K562 (cell line): ENCODE results near the gene GFOD1. TPM values are rescaled to one million over a fixed set of nuclear protein-coding genes. Genes with fewer than 3 reads are reported as not detected.

Experiments
- ATAC-seq: fragments of 200-7000 bp; cut with Tn5 transposase; 3 replicates; pipeline ENCODE4 v1.9.1; 2020; ENCODE audit warnings: moderate library complexity
- BruUV-seq: library from RNA; stranded (reverse); fragments of 400-500 nt; replicated peaks from 2 replicates; lab custom pipeline; 2021; lab: Mats Ljungman, UMichigan
- CTCF ChIA-PET: fragments of 300-600 bp; formaldehyde crosslinking; extraction: SDS; loops from one replicate; lab custom pipeline; 2021; ENCODE audit warnings: low intra/inter-chr PET ratio; lab: Yijun Ruan, JAX
- POLR2A ChIA-PET: fragments of 300-600, 350-650 bp; sonication (Branson Sonifier 250); formaldehyde crosslinking; extraction: SDS; loops from one replicate; lab custom pipeline; 2021; ENCODE audit warnings: antibody characterized with exemption, inconsistent platforms; lab: Yijun Ruan, JAX
- DNase-seq, 4 experiments: peaks; one replicate each; pipeline versions ENCODE4 v3.0.0 to v3.0.0-alpha.2; 2011 to 2018; ENCODE audit warnings: low spot score in 3 of 4, mixed read lengths in 3 of 4; ENCODE audit errors: extremely low read depth in 1 of 4
- FAIRE-seq: peaks from 2 replicates; lab custom pipeline; 2011; peaks lifted over from hg19 to GRCh38; lab: Jason Lieb, UNC
- H2AFZ ChIP-seq: 2 replicates; pipeline ENCODE4 v1.6.0; 2011; ENCODE audit warnings: low read depth, low read length, control low read depth, inconsistent platforms
- H3K27ac ChIP-seq: fragments of 200-600 bp; 3 replicates; pipeline ENCODE4 v1.8.0; 2011; ENCODE audit warnings: low read depth, mild to moderate bottlenecking, control low read depth, inconsistent platforms, low read length, moderate library complexity, mixed read lengths; ENCODE audit errors: extremely low read depth
- H3K27me3 ChIP-seq, 2 experiments: fragments of 300-600 bp in 1 of 2; 2 replicates in 1 of 2; 3 replicates in 1 of 2; pipeline versions ENCODE4 v1.6.0 to v1.8.0; 2011; ENCODE audit warnings: inconsistent platforms in 2 of 2, low read length in 2 of 2, mild to moderate bottlenecking in 1 of 2, mixed read lengths in 1 of 2, moderate library complexity in 1 of 2; ENCODE audit not compliant: control insufficient read depth in 2 of 2, insufficient read depth in 2 of 2
- H3K36me3 ChIP-seq: fragments of 300-600 bp; 3 replicates; pipeline ENCODE4 v1.8.0; 2011; ENCODE audit warnings: mild to moderate bottlenecking, low read length, inconsistent platforms; ENCODE audit not compliant: control insufficient read depth, insufficient read depth
- H3K4me1 ChIP-seq, 2 experiments: fragments of 200-600 bp in 1 of 2; replicated peaks in 1 of 2; 2 replicates in 1 of 2; 3 replicates in 1 of 2; pipeline versions ENCODE4 v1.5.1 to v1.8.0; 2011; ENCODE audit warnings: inconsistent platforms in 2 of 2, low read length in 2 of 2, mild to moderate bottlenecking in 1 of 2, mixed read lengths in 1 of 2, moderate library complexity in 1 of 2; ENCODE audit not compliant: control insufficient read depth in 2 of 2, insufficient read depth in 2 of 2
- H3K4me2 ChIP-seq: 2 replicates; pipeline ENCODE4 v1.6.1; 2011; ENCODE audit warnings: low read length, control low read depth, inconsistent platforms, mixed read lengths; ENCODE audit not compliant: insufficient read depth
- H3K4me3 ChIP-seq: fragments of 200-600 bp; sonication (generic), shearing (Covaris generic); 2 replicates; pipeline ENCODE4 v1.5.1; 2016; ENCODE audit warnings: control low read depth, inconsistent platforms
- H3K79me2 ChIP-seq: fragments of 200-600 bp; 3 replicates; pipeline ENCODE4 v1.8.0; 2011; ENCODE audit warnings: low read length, inconsistent platforms; ENCODE audit not compliant: control insufficient read depth, insufficient read depth
- H3K9ac ChIP-seq, 2 experiments: 2 replicates each; pipeline versions ENCODE4 v1.6.0 to v1.6.1; 2011; ENCODE audit warnings: low read depth in 2 of 2, low read length in 2 of 2, control low read depth in 1 of 2, inconsistent platforms in 1 of 2, mild to moderate bottlenecking in 1 of 2, mixed read lengths in 1 of 2; ENCODE audit not compliant: insufficient read depth in 1 of 2
- H3K9me1 ChIP-seq: one replicate; pipeline ENCODE4 v1.6.0; 2011; ENCODE audit warnings: inconsistent platforms, mild to moderate bottlenecking, low read length, moderate library complexity; ENCODE audit not compliant: control insufficient read depth, insufficient read depth
- H3K9me3 ChIP-seq: replicated peaks from 2 replicates; pipeline ENCODE4 v1.5.1; 2011; ENCODE audit warnings: low read depth, low read length, inconsistent platforms; ENCODE audit not compliant: control insufficient read depth, insufficient read depth
- H4K20me1 ChIP-seq: replicated peaks from 2 replicates; pipeline ENCODE4 v1.6.1; 2011; ENCODE audit warnings: low read length, inconsistent platforms, mixed read lengths; ENCODE audit not compliant: control insufficient read depth, insufficient read depth
- BRD4 ChIP-seq: fragments of 200-600 bp; sonication (generic); IDR thresholded peaks from 2 replicates; pipeline ENCODE4 v1.6.1; 2017; ENCODE audit warnings: inconsistent platforms
- LARP7 ChIP-seq: fragments of 450-650 bp; IDR thresholded peaks from 2 replicates; pipeline ENCODE4 v1.6.1; 2016
- MEIS2 ChIP-seq: fragments of 450-650 bp; IDR thresholded peaks from 2 replicates; pipeline ENCODE4 v1.6.1; 2014; ENCODE audit warnings: mild to moderate bottlenecking; ENCODE audit not compliant: partially characterized antibody
- NFIC ChIP-seq: fragments of 450-650 bp; IDR thresholded peaks from 2 replicates; pipeline ENCODE4 v1.6.1; 2017; ENCODE audit warnings: mild to moderate bottlenecking, inconsistent platforms
- PBX2 ChIP-seq, 2 experiments: IDR thresholded peaks in 1 of 2; conservative IDR thresholded peaks in 1 of 2; 2 replicates each; pipeline ENCODE4 v1.6.1; 2016; ENCODE audit warnings: low read depth in 2 of 2, mild to moderate bottlenecking in 1 of 2, missing compliant biosample characterization in 1 of 2, missing genetic modification characterization in 1 of 2, moderate library complexity in 1 of 2
- PKNOX1 ChIP-seq: fragments of 450-650 bp; IDR thresholded peaks from 2 replicates; pipeline ENCODE4 v1.6.1; 2016
- POLR3A ChIP-seq: IDR thresholded peaks from 2 replicates; pipeline ENCODE4 v1.6.1; 2011; ENCODE audit warnings: borderline replicate concordance, mild to moderate bottlenecking, moderate library complexity; ENCODE audit not compliant: insufficient read length, insufficient read depth; ENCODE audit errors: extremely low read depth
- PTTG1 ChIP-seq: fragments of 450-650 bp; IDR thresholded peaks from 2 replicates; pipeline ENCODE4 v1.6.1; 2016; ENCODE audit warnings: low read depth, mild to moderate bottlenecking, missing genetic modification characterization, missing compliant biosample characterization
- ZNF217 ChIP-seq: sonication (generic); formaldehyde crosslinking; IDR thresholded peaks from 2 replicates; pipeline ENCODE4 v1.8.0; 2022; ENCODE audit warnings: mild to moderate bottlenecking, missing genetic modification reagents
- ZNF41 ChIP-seq: fragments of 250-450 bp; sonication (Bioruptor Pico); conservative IDR thresholded peaks from 2 replicates; pipeline ENCODE4 v1.4.0; 2020; ENCODE audit warnings: mild to moderate bottlenecking
- ZNF780A ChIP-seq: fragments of 250-450 bp; sonication (Bioruptor Pico); IDR thresholded peaks from 2 replicates; pipeline ENCODE4 v1.5.0; 2021; ENCODE audit warnings: mild to moderate bottlenecking
- WGBS: fragments of 100-300 bp; shearing (Covaris generic); methylation state at CpG from one replicate; pipeline ENCODE4 v1.1.6; 2016; ENCODE audit warnings: low coverage, mixed read lengths; ENCODE audit not compliant: insufficient coverage; ENCODE audit errors: missing lambda C conversion rate; 5-methylcytosine and 5-hydroxymethylcytosine counted together
- in situ Hi-C: fragments of 300-500 bp; cut with MboI; formaldehyde crosslinking; loops from 4 replicates; pipeline ENCODE4 v1.15.0; 2018; ENCODE audit warnings: inconsistent platforms, mixed read lengths
- intact Hi-C: fragments of 100-400 bp; cut with micrococcal nuclease; formaldehyde crosslinking; loops from 2 replicates; pipeline ENCODE4 v1.14.2; 2022
- polyA plus RNA-seq, 8 experiments: library from polyadenylated mRNA; depleted of rRNA in 4 of 8; stranded (reverse) in 5 of 8; unstranded in 3 of 8; fragments of >200 nt; fragmentation: Nextera tagmentation in 2 of 8; fragmentation: Illumina TruSeq in 1 of 8; extraction: Ambion mirVana in 2 of 8; extraction: Trizol in 1 of 8; gene quantifications; 2 replicates each; pipeline versions ENCODE4 v1.2.1 to v1.2.3, GENCODE V29; 2011 to 2014; ENCODE audit warnings: inconsistent platforms in 1 of 8, missing spikeins in 1 of 8
- total RNA-seq, 7 experiments: library from RNA; depleted of rRNA in 6 of 7; stranded (reverse); fragments of >200 nt in 6 of 7; fragmentation: Illumina TruSeq in 2 of 7; extraction: Trizol in 2 of 7; gene quantifications; 2 replicates each; pipeline versions ENCODE4 v1.2.1 to v1.2.3, GENCODE V29; 2011 to 2021; ENCODE audit warnings: low replicate concordance in 1 of 7
- TF ChIP-seq, protein P1 (sequence below): fragments of 450-650 bp; IDR thresholded peaks from 2 replicates; pipeline ENCODE4 v1.6.1; 2016; ENCODE audit warnings: mild to moderate bottlenecking

The GFOD1 gene
- total and polyA plus RNA-seq, 9 of the 15 experiments (the other 6 are each of a cell fraction or from before 2014, with no cell fraction given), result 3.8 to 12.0 (median 8.2) TPM

GRCh38 chr6:13348334-13349113, 138.9 kb downstream of the GFOD1 start:
- Histone ChIP-seq H3K4me1 (peaks cover under 1 to 3% of the 10 kb centered on the region in 2 experiments; a peak in 3 of 5 replicates), H2AFZ (no peak overlapping the region), H3K36me3 (no peaks in the 10 kb centered on the region)
- no TSS peak for BruUV-seq
- TF ChIP-seq MEIS2 (peak; percentile 83), LARP7 (no peak), ZNF780A (CRISPR knock-in tag) (no peak), POLR3A (no peak), BRD4 (no peak), NFIC (0 out of 2 replicates have a peak, but pooled peaks have one; percentile 17), PBX2 (CRISPR knock-in tag; IDR thresholded peaks at IDR 0.05; ENCODE audit: low read depth) (no peak), PBX2 (tag; conservative IDR thresholded peaks at IDR 0.05; ENCODE audit: low read depth) (peak; percentile 83), PTTG1 (tag) (no peak), ZNF217 (CRISPR knock-in tag) (no peak), PKNOX1 (peak; percentile 37; the same call in 1 of the 2 replicates), ZNF41 (CRISPR knock-in tag) (no peak)
- TF ChIP-seq, protein P1, sequence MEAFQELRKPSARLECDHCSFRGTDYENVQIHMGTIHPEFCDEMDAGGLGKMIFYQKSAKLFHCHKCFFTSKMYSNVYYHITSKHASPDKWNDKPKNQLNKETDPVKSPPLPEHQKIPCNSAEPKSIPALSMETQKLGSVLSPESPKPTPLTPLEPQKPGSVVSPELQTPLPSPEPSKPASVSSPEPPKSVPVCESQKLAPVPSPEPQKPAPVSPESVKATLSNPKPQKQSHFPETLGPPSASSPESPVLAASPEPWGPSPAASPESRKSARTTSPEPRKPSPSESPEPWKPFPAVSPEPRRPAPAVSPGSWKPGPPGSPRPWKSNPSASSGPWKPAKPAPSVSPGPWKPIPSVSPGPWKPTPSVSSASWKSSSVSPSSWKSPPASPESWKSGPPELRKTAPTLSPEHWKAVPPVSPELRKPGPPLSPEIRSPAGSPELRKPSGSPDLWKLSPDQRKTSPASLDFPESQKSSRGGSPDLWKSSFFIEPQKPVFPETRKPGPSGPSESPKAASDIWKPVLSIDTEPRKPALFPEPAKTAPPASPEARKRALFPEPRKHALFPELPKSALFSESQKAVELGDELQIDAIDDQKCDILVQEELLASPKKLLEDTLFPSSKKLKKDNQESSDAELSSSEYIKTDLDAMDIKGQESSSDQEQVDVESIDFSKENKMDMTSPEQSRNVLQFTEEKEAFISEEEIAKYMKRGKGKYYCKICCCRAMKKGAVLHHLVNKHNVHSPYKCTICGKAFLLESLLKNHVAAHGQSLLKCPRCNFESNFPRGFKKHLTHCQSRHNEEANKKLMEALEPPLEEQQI, result no peak
- TF ChIP-seq, all 486 proteins: peak for 4
- ChIA-PET POLR2A (interaction anchor here (1.4 kb wide), 1 partner anchor 20 kb away, joined by 3 read pairs; the partner anchor contains the start of gene TBC1D7), CTCF (no interaction called here)
- no peak for FAIRE-seq
- in situ Hi-C loops (no loop called here), intact Hi-C loops (no loop called here)
- Histone ChIP-seq H3K27ac (no peak overlapping the region), H3K9me1 (no peaks in the 10 kb centered on the region), H3K4me2 (no peak overlapping the region), H3K9me3 (no peaks in the 10 kb centered on the region), H4K20me1 (no peaks in the 10 kb centered on the region), H3K79me2 (no peaks in the 10 kb centered on the region), H3K9ac (no peak overlapping the region), H3K4me3 (no peak overlapping the region), H3K27me3 (no peaks in the 10 kb centered on the region)
- no peak for DNase-seq
- ATAC-seq, result no peak
- 25% methylated on average over 8 of the region's 8 CpGs for WGBS
